ENCODE results near the gene GLRA3.

DNA sequence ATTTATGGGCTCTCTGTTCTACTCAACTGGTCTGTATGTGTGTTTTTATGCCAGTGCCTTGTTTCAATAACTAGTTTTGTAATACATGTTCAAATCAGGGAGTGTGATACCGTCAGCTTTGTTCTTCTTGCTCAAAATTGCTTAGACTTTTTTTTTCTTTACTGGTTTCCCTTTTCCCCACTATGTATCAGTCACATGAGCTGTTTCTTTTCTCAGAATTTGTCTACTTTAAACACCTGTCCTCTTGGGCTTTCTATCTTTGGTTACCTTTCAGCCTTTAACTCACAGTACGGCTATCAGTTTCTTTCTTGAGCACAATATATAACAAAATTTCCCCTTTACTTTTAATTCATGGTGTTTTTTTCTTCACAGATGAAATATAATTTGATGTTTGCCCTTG lies 5.4 kb upstream of the GLRA3 start:
- TF ChIP-seq EGR1 (IDR thresholded peaks at IDR 0.05; ENCODE audit: borderline replicate concordance in 1 of 2, low read depth in 2 of 2, low read length in 2 of 2): no peak
- TF ChIP-seq, protein P1, sequence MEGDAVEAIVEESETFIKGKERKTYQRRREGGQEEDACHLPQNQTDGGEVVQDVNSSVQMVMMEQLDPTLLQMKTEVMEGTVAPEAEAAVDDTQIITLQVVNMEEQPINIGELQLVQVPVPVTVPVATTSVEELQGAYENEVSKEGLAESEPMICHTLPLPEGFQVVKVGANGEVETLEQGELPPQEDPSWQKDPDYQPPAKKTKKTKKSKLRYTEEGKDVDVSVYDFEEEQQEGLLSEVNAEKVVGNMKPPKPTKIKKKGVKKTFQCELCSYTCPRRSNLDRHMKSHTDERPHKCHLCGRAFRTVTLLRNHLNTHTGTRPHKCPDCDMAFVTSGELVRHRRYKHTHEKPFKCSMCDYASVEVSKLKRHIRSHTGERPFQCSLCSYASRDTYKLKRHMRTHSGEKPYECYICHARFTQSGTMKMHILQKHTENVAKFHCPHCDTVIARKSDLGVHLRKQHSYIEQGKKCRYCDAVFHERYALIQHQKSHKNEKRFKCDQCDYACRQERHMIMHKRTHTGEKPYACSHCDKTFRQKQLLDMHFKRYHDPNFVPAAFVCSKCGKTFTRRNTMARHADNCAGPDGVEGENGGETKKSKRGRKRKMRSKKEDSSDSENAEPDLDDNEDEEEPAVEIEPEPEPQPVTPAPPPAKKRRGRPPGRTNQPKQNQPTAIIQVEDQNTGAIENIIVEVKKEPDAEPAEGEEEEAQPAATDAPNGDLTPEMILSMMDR (IDR thresholded peaks at IDR 0.05 in 2 of 3, conservative IDR thresholded peaks at IDR 0.05 in 1 of 3; ENCODE audit: control insufficient read depth in 2 of 3, extremely low read depth in 1 of 3, insufficient read depth in 1 of 3, low read depth in 3 of 3, low read length in 3 of 3): no peak
- TF ChIP-seq KLF5 (IDR thresholded peaks at IDR 0.05; ENCODE audit: partially characterized antibody): no peak
- TF ChIP-seq, protein P2, sequence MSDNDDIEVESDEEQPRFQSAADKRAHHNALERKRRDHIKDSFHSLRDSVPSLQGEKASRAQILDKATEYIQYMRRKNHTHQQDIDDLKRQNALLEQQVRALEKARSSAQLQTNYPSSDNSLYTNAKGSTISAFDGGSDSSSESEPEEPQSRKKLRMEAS (IDR thresholded peaks at IDR 0.05; ENCODE audit: low read depth, low read length): no peak
- no peak for TF ChIP-seq NFIC (IDR thresholded peaks at IDR 0.05; ENCODE audit: low read depth, low read length)
- TF ChIP-seq STAT1 (conservative IDR thresholded peaks at IDR 0.05): no peak
- TF ChIP-seq CREM (IDR thresholded peaks at IDR 0.05; ENCODE audit: low read depth): no peak
- no peak for TF ChIP-seq SUZ12 (IDR thresholded peaks at IDR 0.05; ENCODE audit: unreplicated experiment)
